Right atrium auricular region (tissue), 2 donors: ENCODE results near the gene PPFIA2. TPM values are rescaled to one million over a fixed set of nuclear protein-coding genes. Genes with fewer than 3 reads are reported as not detected.

Experiments used
- DNase-seq: peaks from one replicate; pipeline ENCODE4 v3.0.0-alpha.2; 2019; ENCODE audit warnings: low spot score
- H3K27ac ChIP-seq, 2 donors: fragments of 200-600 bp; sonication (generic); 1 replicate in 1 of 2; 2 replicates in 1 of 2; pipeline ENCODE4 v1.5.1; 2016 to 2019
- H3K27me3 ChIP-seq, 2 donors: fragments of 200-600 bp; sonication (generic); one replicate each; pipeline versions ENCODE4 v1.5.1 to v1.6.0; 2017 to 2019
- H3K36me3 ChIP-seq: fragments of 200-600 bp; sonication (generic); one replicate; pipeline ENCODE4 v1.5.1; 2016
- H3K4me1 ChIP-seq, 2 donors: fragments of 200-600 bp; sonication (generic); one replicate each; pipeline versions ENCODE4 v1.5.1 to v1.6.0; 2017 to 2019
- H3K4me3 ChIP-seq, 2 donors: fragments of 200-600 bp; sonication (generic); 1 replicate in 1 of 2; 2 replicates in 1 of 2; pipeline ENCODE4 v1.5.1; 2017 to 2019; ENCODE audit warnings: mild to moderate bottlenecking in 1 of 2, moderate library complexity in 1 of 2
- H3K9me3 ChIP-seq, 2 donors: fragments of 200-600 bp; sonication (generic); one replicate each; pipeline ENCODE4 v1.5.1; 2019
- CTCF ChIP-seq, 2 donors: fragments of 200-600 bp; sonication (generic); IDR thresholded peaks; one replicate each; pipeline ENCODE4 v1.5.1; 2019; ENCODE audit warnings: antibody characterized with exemption in 2 of 2
- total RNA-seq, 2 donors: library from RNA; depleted of rRNA; stranded (reverse); fragments of >200 nt; gene quantifications; one replicate each; pipeline ENCODE4 v1.1.0, GENCODE V29; 2016

PPFIA2 gene
- total RNA-seq, 2 donors from 2014 or later = 0.20 to 0.48 TPM

GRCh38 chr12:81417056-81417455 lies 342.1 kb downstream of the PPFIA2 start:
- no peak for TF ChIP-seq CTCF (IDR thresholded peaks at IDR 0.05)
- no peak for DNase-seq

GRCh38 chr12:81416571-81416970 lies 342.6 kb downstream of the PPFIA2 start:
- H3K9me3 ChIP-seq = peaks cover 0 to 21% of the 10 kb centered on the region in 2 donors
- H3K36me3 ChIP-seq = no peaks in the 10 kb centered on the region
- H3K4me3 ChIP-seq = no peak overlapping the region
- H3K27me3 ChIP-seq = no peaks in the 10 kb centered on the region
- H3K27ac ChIP-seq = no peak overlapping the region
- no peak for TF ChIP-seq CTCF (IDR thresholded peaks at IDR 0.05)
- no peaks in the 10 kb centered on the region for H3K4me1 ChIP-seq
- DNase-seq = no peak

More at GRCh38 chr12:81417056-81417455, 342.1 kb downstream of the PPFIA2 start:
- H3K4me1 ChIP-seq = no peaks in the 10 kb centered on the region
- H3K27me3 ChIP-seq = no peaks in the 10 kb centered on the region
- no peaks in the 10 kb centered on the region for H3K36me3 ChIP-seq
- H3K4me3 ChIP-seq = no peak overlapping the region
- peaks cover 0 to 22% of the 10 kb centered on the region in 2 donors for H3K9me3 ChIP-seq
- H3K27ac ChIP-seq = no peak overlapping the region

- Histone ChIP-seq H3K4me3 (no peak overlapping the region), H3K27ac (no peak overlapping the region), H3K27me3 (no peaks in the 10 kb centered on the region), H3K4me1 (no peaks in the 10 kb centered on the region), H3K9me3 (no peaks in the 10 kb centered on the region), H3K36me3 (no peaks in the 10 kb centered on the region)
- no peak for TF ChIP-seq CTCF (IDR thresholded peaks at IDR 0.05)
- DNase-seq = no peak
Measured at GRCh38 chr12:81414441-81414840, 344.7 kb downstream of the PPFIA2 start.

- Histone ChIP-seq H3K4me3 (no peak overlapping the region), H3K27me3 (no peaks in the 10 kb centered on the region), H3K36me3 (no peaks in the 10 kb centered on the region), H3K9me3 (no peaks in the 10 kb centered on the region), H3K27ac (no peak overlapping the region), H3K4me1 (no peaks in the 10 kb centered on the region)
- no peak for DNase-seq
- TF ChIP-seq CTCF (IDR thresholded peaks at IDR 0.05) = no peak
Measured at GRCh38 chr12:81412940-81413339, 346.2 kb downstream of the PPFIA2 start.

GRCh38 chr12:81403348-81403747 lies 355.8 kb downstream of the PPFIA2 start:
- Histone ChIP-seq H3K36me3 (no peaks in the 10 kb centered on the region), H3K27me3 (no peaks in the 10 kb centered on the region), H3K4me1 (no peaks in the 10 kb centered on the region), H3K4me3 (no peak overlapping the region), H3K27ac (no peak overlapping the region), H3K9me3 (no peaks in the 10 kb centered on the region)
- TF ChIP-seq CTCF (IDR thresholded peaks at IDR 0.05) = no peak
- DNase-seq = no peak

- Histone ChIP-seq H3K4me3 (no peak overlapping the region), H3K9me3 (no peaks in the 10 kb centered on the region), H3K4me1 (no peaks in the 10 kb centered on the region), H3K36me3 (no peaks in the 10 kb centered on the region), H3K27ac (no peak overlapping the region), H3K27me3 (no peaks in the 10 kb centered on the region)
- no peak for DNase-seq
- no peak for TF ChIP-seq CTCF (IDR thresholded peaks at IDR 0.05)
Measured at GRCh38 chr12:81401241-81401640, 357.9 kb downstream of the PPFIA2 start.
